ENCODE data around the gene CTTNBP2NL. TPM values are rescaled to one million over a fixed set of nuclear protein-coding genes. Genes with fewer than 3 reads are reported as not detected.

Gene CTTNBP2NL
- total and polyA plus RNA-seq, 2 of the 4 experiments (the other 2 are of a cell fraction), result 12.4 to 22.0 TPM

DNA sequence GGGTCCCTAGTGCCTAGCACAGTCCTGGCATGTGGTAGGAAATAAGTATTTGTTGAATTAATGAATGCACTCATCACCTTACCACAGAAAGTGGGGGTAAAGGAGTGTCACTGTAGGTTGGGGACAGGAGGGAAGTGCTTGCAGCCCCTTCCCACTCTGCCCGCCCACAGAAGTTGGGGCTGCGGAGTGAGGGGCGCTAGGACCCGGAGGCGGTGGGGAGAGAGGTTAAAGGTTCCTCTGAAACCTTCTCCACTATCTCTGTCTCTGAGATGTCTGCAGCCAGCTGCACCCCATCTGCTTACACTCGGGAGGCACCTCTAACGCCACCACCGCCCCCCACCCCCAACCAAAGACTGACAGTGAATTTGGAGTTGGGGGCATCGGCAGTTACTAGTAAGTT is 111.3 kb downstream of the CTTNBP2NL start:
- no peak for ATAC-seq (ENCODE audit: low read depth)
- TF ChIP-seq RCOR1 (IDR thresholded peaks at IDR 0.05; ENCODE audit: insufficient replicate concordance, low read length) (no peak), RFX5 (IDR thresholded peaks at IDR 0.05; ENCODE audit: low read depth, low read length) (no peak), NFE2L2 (IDR thresholded peaks at IDR 0.05; ENCODE audit: low read depth, low read length) (no peak), POLR2A (IDR thresholded peaks at IDR 0.05; ENCODE audit: low read depth, low read length) (no peak)
- Histone ChIP-seq H3K56ac (ENCODE audit: extremely low read depth, insufficient read depth, low read length) (no peak overlapping the region), H3K9ac (ENCODE audit: low read depth, low read length) (no peak overlapping the region), H3K79me1 (ENCODE audit: low read depth in 1 of 2, low read length in 2 of 2) (no peaks in the 10 kb centered on the region), H3K9me3 (ENCODE audit: control insufficient read depth, insufficient read depth, low read length) (peaks cover 4% of the 10 kb centered on the region; the same call in 1 of the 2 replicates), H4K5ac (ENCODE audit: low read depth, low read length) (no peak overlapping the region), H2AK5ac (ENCODE audit: low read depth, low read length) (no peak overlapping the region), H4K91ac (ENCODE audit: insufficient read depth, low read depth, low read length) (no peak overlapping the region), H3K27me3 (ENCODE audit: control insufficient read depth, insufficient read depth, low read length) (peaks cover 57% of the 10 kb centered on the region), H2AK9ac (replicated peaks; ENCODE audit: low read depth, low read length, poor library complexity) (no peak overlapping the region), H3K4me1 (ENCODE audit: control insufficient read depth, insufficient read depth, low read length) (peaks cover 10% of the 10 kb centered on the region; the same call in 1 of the 2 replicates), H2BK5ac (ENCODE audit: low read depth, low read length, poor library complexity, severe bottlenecking) (no peak overlapping the region), H3K4me3 (ENCODE audit: insufficient read depth, low read depth, low read length) (no peak overlapping the region), H4K8ac (ENCODE audit: low read depth in 2 of 2, low read length in 2 of 2) (no peak overlapping the region), H3K18ac (ENCODE audit: low read depth, low read length) (no peak overlapping the region), H2BK20ac (ENCODE audit: low read depth, low read length) (no peak overlapping the region), H2BK15ac (ENCODE audit: low read depth, low read length) (no peak overlapping the region), H2BK120ac (ENCODE audit: low read depth, low read length) (no peak overlapping the region), H4K20me1 (ENCODE audit: insufficient read depth, low read length) (no peaks in the 10 kb centered on the region), H3K9me1 (ENCODE audit: insufficient read depth, low read length) (peaks cover 2% of the 10 kb centered on the region; the same call in 1 of the 2 replicates), H3K23ac (ENCODE audit: low read depth, low read length) (no peak overlapping the region), H2AFZ (replicated peaks; ENCODE audit: low read length, poor library complexity) (no peak overlapping the region), H3K4ac (ENCODE audit: low read depth, low read length) (no peak overlapping the region), H3K27ac (ENCODE audit: insufficient read depth, low read length) (no peak overlapping the region), H3K14ac (replicated peaks; ENCODE audit: low read depth, low read length) (no peak overlapping the region), H3K36me3 (ENCODE audit: control insufficient read depth, insufficient read depth, low read length) (no peaks in the 10 kb centered on the region), H3K4me2 (ENCODE audit: low read depth, low read length) (no peak overlapping the region)
- intact Hi-C loops (cut with micrococcal nuclease), result no loop called here
- ChIA-PET POLR2A (ENCODE audit: unreplicated experiment) (no interaction called here), CTCF (no interaction called here)
- WGBS, 2 experiments (ENCODE audit: extremely low coverage in 2 of 2, insufficient read length in 1 of 2), result no CpG with 5 or more reads among the region's 9 CpGs
- DNase-seq, result no peak
- in situ Hi-C loops (cut with MboI; ENCODE audit: low sequenced_read_pairs), result loop anchor here (10.0 kb wide), 1 partner anchor 197 kb away; the partner anchor contains the start of gene RHOC
- dilution Hi-C loops (cut with HindIII; ENCODE audit: low sequenced_read_pairs, unreplicated experiment), result no loop called here
- no TSS peak for BruUV-seq (replicated peaks)
